Effector memory CD4-positive, alpha-beta T cell (primary cell): ENCODE data around the gene CCDC107.

Source experiments
- DNase-seq, 3 donors: peaks; one replicate each; pipeline ENCODE4 v3.0.0-alpha.2; 2020
- H3K27ac ChIP-seq: 2 replicates; pipeline ENCODE4 v1.7.0; 2013; ENCODE audit warnings: mild to moderate bottlenecking, low read length, moderate library complexity; ENCODE audit not compliant: insufficient read depth, poor library complexity, severe bottlenecking
- H3K27me3 ChIP-seq: replicated peaks from 2 replicates; pipeline ENCODE4 v1.7.0; 2013; ENCODE audit warnings: mild to moderate bottlenecking, low read length; ENCODE audit not compliant: insufficient read depth, control insufficient read depth, poor library complexity, severe bottlenecking
- H3K36me3 ChIP-seq: 2 replicates; pipeline ENCODE4 v1.7.0; 2013; ENCODE audit warnings: mild to moderate bottlenecking, low read length, moderate library complexity; ENCODE audit not compliant: control insufficient read depth, insufficient read depth
- H3K4me1 ChIP-seq: 2 replicates; pipeline ENCODE4 v1.7.0; 2013; ENCODE audit warnings: low read length, mild to moderate bottlenecking; ENCODE audit not compliant: control insufficient read depth, insufficient read depth, poor library complexity, severe bottlenecking
- H3K4me3 ChIP-seq: 2 replicates; pipeline ENCODE4 v1.7.0; 2013; ENCODE audit warnings: low read length, low read depth, mild to moderate bottlenecking; ENCODE audit not compliant: insufficient read depth, poor library complexity, severe bottlenecking
- H3K9me3 ChIP-seq: 2 replicates; pipeline ENCODE4 v1.7.0; 2013; ENCODE audit warnings: mild to moderate bottlenecking, low read length, moderate library complexity; ENCODE audit not compliant: control insufficient read depth

CCDC107 gene

DNA sequence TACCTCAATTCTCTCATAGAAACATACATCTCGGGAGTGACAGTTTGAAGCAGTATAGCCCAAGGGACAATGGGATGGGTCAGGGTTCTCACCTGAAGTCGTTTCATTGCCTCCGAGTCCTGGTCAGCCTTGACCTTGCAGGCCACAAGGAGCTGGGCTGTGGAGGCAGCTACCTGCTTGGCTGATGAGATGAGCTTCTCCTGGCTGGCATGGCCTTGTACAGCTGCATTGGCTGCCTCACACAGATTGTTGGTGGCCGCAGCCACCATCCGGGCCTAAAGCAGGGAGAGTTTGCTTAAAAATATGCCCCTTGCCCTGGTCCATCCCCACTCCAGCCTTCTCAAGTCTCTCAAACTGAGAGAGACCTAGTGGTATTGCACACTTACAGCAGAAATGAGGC lies 40.1 kb downstream of the CCDC107 start:
- H3K4me3 ChIP-seq = no peak overlapping the region
- DNase-seq = no peak
- peaks cover 61% of the 10 kb centered on the region for H3K36me3 ChIP-seq
- H3K27ac ChIP-seq = no peak overlapping the region
- no peaks in the 10 kb centered on the region for H3K9me3 ChIP-seq
- H3K27me3 ChIP-seq = no peaks in the 10 kb centered on the region
- peaks cover 6% of the 10 kb centered on the region for H3K4me1 ChIP-seq

DNA sequence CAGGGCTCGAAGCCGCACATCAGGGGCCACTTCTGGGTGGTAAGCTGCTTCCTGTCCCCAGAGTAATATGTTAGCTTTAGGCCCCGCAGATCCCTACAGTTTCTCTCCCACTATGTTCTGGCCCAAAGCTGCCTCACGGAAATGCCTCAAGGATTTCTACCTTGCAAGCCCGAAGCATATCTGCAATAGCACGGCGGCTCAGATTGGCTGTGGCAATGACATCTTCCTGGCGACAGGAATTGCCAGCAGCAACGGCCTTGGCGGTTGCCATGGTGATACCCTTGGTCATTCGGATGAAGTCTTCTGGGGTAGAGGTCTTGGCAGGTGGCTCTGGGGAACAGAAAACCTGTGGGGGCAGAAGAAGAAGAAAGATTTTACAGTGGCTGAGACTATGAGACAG lies 41.9 kb downstream of the CCDC107 start:
- no peaks in the 10 kb centered on the region for H3K27me3 ChIP-seq
- DNase-seq = no peak
- H3K9me3 ChIP-seq = no peaks in the 10 kb centered on the region
- H3K36me3 ChIP-seq = peaks cover 79% of the 10 kb centered on the region
- no peak overlapping the region for H3K4me3 ChIP-seq
- no peak overlapping the region for H3K27ac ChIP-seq
- H3K4me1 ChIP-seq = peaks cover 6% of the 10 kb centered on the region

DNA sequence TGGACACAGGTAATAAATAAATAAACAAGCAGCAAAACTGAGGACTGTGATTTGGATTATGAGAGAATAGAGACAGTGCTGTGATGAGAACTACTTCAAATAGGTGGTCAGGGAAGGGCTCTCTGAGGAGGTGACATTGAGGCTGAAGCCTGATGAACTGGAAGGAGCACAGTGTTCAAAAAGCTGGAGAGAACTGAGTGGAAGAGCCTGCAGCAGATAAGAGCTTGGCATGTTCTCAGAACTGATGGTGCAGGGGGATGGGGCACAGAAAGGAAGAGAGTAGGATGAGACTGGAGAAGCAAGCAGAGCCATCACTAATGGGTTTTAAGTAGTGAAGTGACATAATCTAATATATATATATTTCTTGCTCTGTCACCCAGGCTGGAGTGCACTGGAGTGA lies 42.9 kb downstream of the CCDC107 start:
- Histone ChIP-seq H3K4me1 (peaks cover 6% of the 10 kb centered on the region), H3K36me3 (peaks cover 88% of the 10 kb centered on the region), H3K27ac (no peak overlapping the region), H3K4me3 (no peak overlapping the region), H3K9me3 (no peaks in the 10 kb centered on the region), H3K27me3 (no peaks in the 10 kb centered on the region)
- no peak for DNase-seq

GRCh38 chr9:35702696-35703095 lies 44.6 kb downstream of the CCDC107 start:
- Histone ChIP-seq H3K36me3 (peaks cover 95% of the 10 kb centered on the region), H3K4me3 (no peak overlapping the region), H3K27ac (no peak overlapping the region), H3K4me1 (no peaks in the 10 kb centered on the region), H3K9me3 (no peaks in the 10 kb centered on the region), H3K27me3 (no peaks in the 10 kb centered on the region)
- DNase-seq = no peak

GRCh38 chr9:35703906-35704672 lies 46.0 kb downstream of the CCDC107 start:
- no peaks in the 10 kb centered on the region for H3K27me3 ChIP-seq
- no peak overlapping the region for H3K4me3 ChIP-seq
- H3K36me3 ChIP-seq = peaks cover 95% of the 10 kb centered on the region
- DNase-seq = no peak
- no peaks in the 10 kb centered on the region for H3K4me1 ChIP-seq
- no peaks in the 10 kb centered on the region for H3K9me3 ChIP-seq
- no peak overlapping the region for H3K27ac ChIP-seq

- no peaks in the 10 kb centered on the region for H3K4me1 ChIP-seq
- peaks cover 91% of the 10 kb centered on the region for H3K36me3 ChIP-seq
- no peak overlapping the region for H3K4me3 ChIP-seq
- no peak overlapping the region for H3K27ac ChIP-seq
- DNase-seq = no peak
- H3K9me3 ChIP-seq = no peaks in the 10 kb centered on the region
- H3K27me3 ChIP-seq = no peaks in the 10 kb centered on the region
These were observed 47.3 kb downstream of the CCDC107 start for GRCh38 chr9:35705372-35705771.

- H3K9me3 ChIP-seq = no peaks in the 10 kb centered on the region
- peaks cover 91% of the 10 kb centered on the region for H3K36me3 ChIP-seq
- H3K4me3 ChIP-seq = no peak overlapping the region
- DNase-seq = no peak
- H3K4me1 ChIP-seq = no peaks in the 10 kb centered on the region
- no peak overlapping the region for H3K27ac ChIP-seq
- no peaks in the 10 kb centered on the region for H3K27me3 ChIP-seq
These were observed 47.8 kb downstream of the CCDC107 start for GRCh38 chr9:35705836-35706430.

- Histone ChIP-seq H3K9me3 (no peaks in the 10 kb centered on the region), H3K4me1 (no peaks in the 10 kb centered on the region), H3K4me3 (no peak overlapping the region), H3K36me3 (peaks cover 91% of the 10 kb centered on the region), H3K27me3 (no peaks in the 10 kb centered on the region), H3K27ac (no peak overlapping the region)
- no peak for DNase-seq
These were observed 48.9 kb downstream of the CCDC107 start for GRCh38 chr9:35706951-35707350.

GRCh38 chr9:35708146-35708545 lies 50.1 kb downstream of the CCDC107 start:
- no peak for DNase-seq
- Histone ChIP-seq H3K36me3 (peaks cover 96% of the 10 kb centered on the region), H3K27ac (peak overlapping the region; percentile 24), H3K4me1 (no peaks in the 10 kb centered on the region), H3K9me3 (no peaks in the 10 kb centered on the region), H3K4me3 (no peak overlapping the region), H3K27me3 (no peaks in the 10 kb centered on the region)

DNA sequence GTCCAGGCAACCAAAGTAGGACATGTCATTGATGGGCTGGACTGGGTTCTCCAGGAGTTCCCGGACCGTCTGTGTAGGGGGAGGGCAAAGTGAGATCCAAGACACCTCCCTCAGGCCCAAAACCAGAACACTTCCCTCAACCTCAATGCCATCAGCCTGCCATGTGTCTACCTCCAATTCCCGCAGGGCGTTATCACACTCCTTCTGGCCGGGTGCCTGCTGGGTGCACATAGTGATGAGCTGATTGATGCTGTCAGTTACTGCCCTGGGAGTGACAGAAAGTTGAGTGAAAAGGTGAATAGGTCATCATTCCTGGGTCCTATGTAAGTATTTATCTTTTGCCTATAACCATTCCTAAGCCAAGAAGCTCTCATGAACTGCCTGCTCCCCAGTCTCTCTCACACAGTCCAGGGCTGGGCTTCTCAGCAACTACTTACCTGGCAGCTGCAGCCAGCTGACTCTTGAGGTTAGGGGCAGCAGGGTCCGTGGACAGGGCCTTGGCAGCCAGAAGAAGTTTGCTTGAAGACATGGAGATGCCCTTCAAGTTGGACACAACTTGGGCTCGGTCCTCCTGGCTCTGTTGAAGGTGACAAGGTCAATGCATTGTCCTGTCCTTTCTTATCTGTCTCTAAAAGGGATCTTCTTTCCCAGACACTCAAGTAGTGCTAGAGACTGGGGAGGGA lies 52.9 kb downstream of the CCDC107 start:
- H3K36me3 ChIP-seq = peaks cover 96% of the 10 kb centered on the region
- H3K4me3 ChIP-seq = no peak overlapping the region
- DNase-seq = no peak
- H3K9me3 ChIP-seq = no peaks in the 10 kb centered on the region
- H3K4me1 ChIP-seq = no peaks in the 10 kb centered on the region
- no peaks in the 10 kb centered on the region for H3K27me3 ChIP-seq
- H3K27ac ChIP-seq = no peak overlapping the region
